Retinal pigment epithelial cell (primary cell): Measurements from ENCODE around the gene YWHAB.

ENCODE experiments used
- DNase-seq: peaks from one replicate; pipeline ENCODE4 v3.0.0-alpha.2; 2010; ENCODE audit warnings: low read depth
- H3K4me3 ChIP-seq: 2 replicates; pipeline ENCODE4 v1.5.1; 2011; ENCODE audit warnings: mild to moderate bottlenecking, low read length, control low read depth, moderate library complexity
- TF ChIP-seq, protein P1 (sequence below): conservative IDR thresholded peaks from 2 replicates; pipeline ENCODE4 v1.5.1; 2011; ENCODE audit warnings: low read depth, low read length, control low read depth, inconsistent platforms

The YWHAB gene

DNA sequence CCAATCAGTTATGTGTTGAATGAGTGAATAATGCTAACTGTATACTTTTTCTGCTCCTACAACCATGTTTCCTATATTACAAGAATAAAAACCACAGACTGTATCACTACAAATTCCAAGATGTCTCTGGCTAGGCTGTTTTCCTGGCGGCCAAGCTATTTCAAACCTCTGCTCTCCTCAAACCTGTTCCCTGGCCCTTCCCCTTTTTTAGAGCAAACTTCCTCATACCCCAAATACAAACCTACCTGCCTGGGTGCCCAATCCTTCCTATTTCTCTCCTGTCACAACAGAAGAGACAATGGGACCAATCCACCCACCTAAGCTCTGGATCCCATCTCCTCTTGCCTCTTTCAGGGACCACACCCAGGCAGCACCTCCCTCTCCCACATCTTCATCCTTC lies 67.2 kb downstream of the YWHAB start:
- TF ChIP-seq, protein P1, sequence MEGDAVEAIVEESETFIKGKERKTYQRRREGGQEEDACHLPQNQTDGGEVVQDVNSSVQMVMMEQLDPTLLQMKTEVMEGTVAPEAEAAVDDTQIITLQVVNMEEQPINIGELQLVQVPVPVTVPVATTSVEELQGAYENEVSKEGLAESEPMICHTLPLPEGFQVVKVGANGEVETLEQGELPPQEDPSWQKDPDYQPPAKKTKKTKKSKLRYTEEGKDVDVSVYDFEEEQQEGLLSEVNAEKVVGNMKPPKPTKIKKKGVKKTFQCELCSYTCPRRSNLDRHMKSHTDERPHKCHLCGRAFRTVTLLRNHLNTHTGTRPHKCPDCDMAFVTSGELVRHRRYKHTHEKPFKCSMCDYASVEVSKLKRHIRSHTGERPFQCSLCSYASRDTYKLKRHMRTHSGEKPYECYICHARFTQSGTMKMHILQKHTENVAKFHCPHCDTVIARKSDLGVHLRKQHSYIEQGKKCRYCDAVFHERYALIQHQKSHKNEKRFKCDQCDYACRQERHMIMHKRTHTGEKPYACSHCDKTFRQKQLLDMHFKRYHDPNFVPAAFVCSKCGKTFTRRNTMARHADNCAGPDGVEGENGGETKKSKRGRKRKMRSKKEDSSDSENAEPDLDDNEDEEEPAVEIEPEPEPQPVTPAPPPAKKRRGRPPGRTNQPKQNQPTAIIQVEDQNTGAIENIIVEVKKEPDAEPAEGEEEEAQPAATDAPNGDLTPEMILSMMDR: no peak
- H3K4me3 ChIP-seq: no peak overlapping the region
- no peak for DNase-seq

- H3K4me3 ChIP-seq: no peak overlapping the region
- TF ChIP-seq, protein P1: no peak
- no peak for DNase-seq
Observed at GRCh38 chr20:44954211-44954610, 68.7 kb downstream of the YWHAB start.

- no peak overlapping the region for H3K4me3 ChIP-seq
- TF ChIP-seq, protein P1: no peak
- DNase-seq: no peak
Observed at GRCh38 chr20:44955270-44955669, 69.8 kb downstream of the YWHAB start.

DNA sequence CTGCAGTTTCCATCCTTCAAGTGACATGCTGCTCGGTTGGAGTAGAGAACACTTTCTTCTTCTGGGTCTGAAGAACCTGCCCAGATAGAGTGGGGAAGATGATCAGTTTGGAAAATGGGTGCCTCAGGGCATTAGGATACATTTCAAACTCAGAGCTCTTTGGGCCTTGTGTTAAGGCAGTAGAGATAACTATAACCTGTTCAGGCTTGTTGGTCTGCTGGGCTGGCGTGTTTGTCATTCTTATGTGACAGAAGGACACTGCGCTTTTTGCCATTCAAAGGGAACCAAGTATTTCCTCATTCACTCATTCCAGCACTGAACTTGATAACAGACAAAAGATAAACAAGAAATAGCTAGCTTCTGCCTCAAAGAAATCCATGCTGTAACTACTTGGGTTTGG lies 70.9 kb downstream of the YWHAB start:
- DNase-seq: no peak
- TF ChIP-seq, protein P1: no peak
- no peak overlapping the region for H3K4me3 ChIP-seq
